Measurements from ENCODE around the gene B3GALT5.

- TF ChIP-seq CTCF (IDR thresholded peaks at IDR 0.05; ENCODE audit: insufficient read depth, low read depth, low read length), result no peak
- no peak for TF ChIP-seq EZH2 (IDR thresholded peaks at IDR 0.05; ENCODE audit: insufficient read depth, low read length)
Observed at GRCh38 chr21:39710866-39711265, 98.1 kb downstream of the B3GALT5 start.
